Activated CD4-positive, alpha-beta T cell treated with anti-CD3 and anti-CD28 coated beads, Interleukin-2, amount 50 U/mL, for 16 hours (primary cell): ENCODE data around the gene PDE4D.
"Not testable (repeated sequence)": the region's sequence is repeated elsewhere in the genome, so short reads cannot be mapped to it uniquely, and the experiment has no call there.

Experiments
- DNase-seq: peaks from one replicate; pipeline ENCODE4 v3.0.0-alpha.2; 2020

PDE4D gene

DNA sequence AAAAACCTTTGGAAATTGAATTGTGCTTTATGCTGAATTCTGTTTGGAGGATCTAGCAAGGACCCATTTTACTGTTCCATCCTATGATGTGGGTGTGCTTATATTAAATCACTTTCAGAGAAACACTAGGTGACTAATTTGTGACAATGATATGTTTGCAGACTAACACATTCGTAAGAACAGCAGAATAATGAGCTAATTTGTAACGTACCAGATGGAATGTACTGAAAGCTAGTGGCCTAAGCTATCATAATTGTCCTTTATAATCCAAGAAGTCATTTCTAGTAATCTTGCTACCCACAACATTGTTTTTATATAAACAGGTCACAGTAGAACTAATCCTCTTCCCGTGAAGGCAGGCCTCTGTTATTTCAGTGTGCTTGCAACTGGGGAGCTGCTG, 292.5 kb downstream of the PDE4D start:
- peak; percentile 10 for DNase-seq

GRCh38 chr5:59600153-59600552, 293.4 kb downstream of the PDE4D start:
- no peak for DNase-seq

GRCh38 chr5:59599729-59600128, 293.8 kb downstream of the PDE4D start:
- DNase-seq = no peak

DNA sequence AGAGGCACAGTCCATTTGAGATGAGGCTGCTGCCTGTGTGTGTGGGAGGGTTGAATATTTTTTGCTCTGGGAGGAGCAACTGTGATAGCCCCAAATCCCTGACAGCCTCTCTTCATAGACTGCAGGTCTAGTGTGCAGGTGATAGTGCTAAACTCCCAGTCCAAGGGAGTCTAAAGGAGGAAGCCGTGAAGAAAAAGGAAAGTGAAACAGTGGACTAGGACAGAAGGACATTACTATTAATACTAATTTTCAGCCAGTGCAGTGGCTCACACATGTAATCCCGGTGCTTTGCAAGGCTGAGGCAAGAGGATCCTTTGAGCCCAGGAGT, 295.0 kb downstream of the PDE4D start:
- DNase-seq = no peak

- no peak for DNase-seq
Observed at GRCh38 chr5:59597690-59598546, 295.6 kb downstream of the PDE4D start.

DNA sequence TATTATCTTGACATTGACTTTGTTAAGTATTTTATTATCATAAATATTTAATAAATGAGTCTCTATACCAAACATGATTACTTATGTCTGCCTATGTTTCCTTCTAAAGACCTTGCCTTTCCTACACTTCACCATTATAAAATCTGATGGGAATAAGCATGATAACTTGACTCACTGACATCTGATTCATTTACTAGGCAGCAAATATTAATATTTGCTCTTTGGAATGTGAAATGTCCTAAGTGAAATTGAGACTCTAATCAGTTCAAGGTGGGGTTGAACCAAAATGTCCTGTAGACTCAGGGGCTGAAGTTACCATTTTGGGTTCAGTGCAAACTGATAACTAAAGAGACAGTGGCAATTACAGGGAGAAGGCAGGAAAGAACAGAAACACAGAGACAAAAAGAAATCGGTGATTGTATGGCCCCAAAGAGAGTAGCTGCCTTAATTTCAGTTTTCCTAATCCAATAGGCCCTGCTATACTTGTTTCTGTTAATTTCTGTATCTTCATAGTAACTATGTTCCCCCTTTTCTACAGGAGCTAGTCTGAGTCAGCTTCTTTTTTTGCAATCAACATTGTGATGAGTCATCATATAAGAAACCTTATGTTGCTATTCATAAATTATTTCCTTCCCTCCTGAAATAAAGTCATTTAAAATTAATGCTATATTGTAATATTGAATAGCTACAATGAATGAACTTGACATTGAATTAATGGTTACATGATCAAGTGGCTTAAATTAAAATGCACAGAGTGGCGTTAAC, 296.8 kb downstream of the PDE4D start:
- no peak for DNase-seq

- DNase-seq = not testable (repeated sequence)
Observed at GRCh38 chr5:59594118-59594517, 299.4 kb downstream of the PDE4D start.

DNA sequence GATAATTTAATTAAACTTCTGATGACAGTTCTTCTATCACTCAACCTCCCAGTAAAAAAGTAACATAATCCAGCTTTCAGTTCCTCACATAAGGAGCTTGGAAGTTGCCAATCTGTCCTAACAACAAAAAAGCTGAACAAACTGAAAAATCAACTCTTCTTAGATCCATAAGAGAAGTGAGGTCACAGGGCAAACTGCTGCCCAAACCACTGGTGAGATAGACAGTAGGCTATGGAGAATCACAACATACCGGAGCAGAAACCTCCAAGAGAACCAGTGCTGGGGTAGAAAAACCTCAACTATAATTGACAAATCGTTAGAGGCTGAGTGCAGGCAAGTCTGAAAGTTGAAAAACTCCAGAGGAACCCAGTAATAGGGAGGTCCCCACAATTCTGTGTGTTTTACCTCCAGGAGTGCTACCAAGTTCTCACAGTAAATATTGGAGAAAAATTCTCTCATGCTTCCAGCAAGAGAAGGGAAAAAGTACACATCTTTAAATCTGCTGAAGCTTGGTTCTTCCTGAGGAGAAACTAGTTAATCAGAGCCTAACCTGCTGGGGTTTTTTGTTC, 300.0 kb downstream of the PDE4D start:
- no peak for DNase-seq

DNA sequence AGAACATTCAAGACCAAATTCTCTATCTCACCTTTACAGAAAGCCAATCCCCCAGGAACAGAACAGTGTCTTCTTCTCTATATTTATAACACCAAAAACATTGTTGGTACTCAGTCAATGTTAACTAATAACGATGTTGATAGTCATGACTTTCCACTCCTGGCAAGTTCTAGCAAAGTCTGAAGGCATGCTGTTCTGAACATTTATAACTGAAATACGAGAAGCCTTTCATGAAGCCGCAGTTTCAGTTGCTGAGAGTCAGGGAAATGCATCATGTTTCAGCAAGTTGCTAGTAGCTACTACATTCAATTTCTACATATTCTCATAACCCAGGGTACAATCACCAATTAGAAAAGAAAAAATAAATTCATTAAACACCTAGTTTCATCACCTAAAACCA, 301.4 kb downstream of the PDE4D start:
- DNase-seq = no peak

DNA sequence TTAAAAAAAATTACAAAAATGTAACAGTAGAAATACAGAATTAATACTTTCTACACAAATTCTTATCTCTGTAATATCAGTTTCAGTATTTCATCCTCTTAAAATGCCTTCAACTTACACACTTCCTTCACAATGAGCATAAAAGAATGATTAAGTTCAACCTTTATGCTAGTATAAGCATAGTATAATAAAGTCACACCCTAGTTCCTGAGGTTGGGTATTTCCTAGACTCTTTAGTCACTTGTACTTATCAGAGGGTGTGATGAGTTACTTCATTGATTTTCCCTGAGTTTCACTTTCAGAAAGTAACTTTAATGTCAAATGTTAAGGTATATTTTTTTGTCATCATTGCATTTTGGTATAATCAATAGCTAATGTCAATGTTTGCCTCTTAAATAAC, 302.4 kb downstream of the PDE4D start:
- peak; percentile 63 for DNase-seq

- peak; percentile 10 for DNase-seq
Observed at GRCh38 chr5:59588922-59589321, 304.6 kb downstream of the PDE4D start.

GRCh38 chr5:59587489-59588337, 305.8 kb downstream of the PDE4D start:
- no peak for DNase-seq

DNA sequence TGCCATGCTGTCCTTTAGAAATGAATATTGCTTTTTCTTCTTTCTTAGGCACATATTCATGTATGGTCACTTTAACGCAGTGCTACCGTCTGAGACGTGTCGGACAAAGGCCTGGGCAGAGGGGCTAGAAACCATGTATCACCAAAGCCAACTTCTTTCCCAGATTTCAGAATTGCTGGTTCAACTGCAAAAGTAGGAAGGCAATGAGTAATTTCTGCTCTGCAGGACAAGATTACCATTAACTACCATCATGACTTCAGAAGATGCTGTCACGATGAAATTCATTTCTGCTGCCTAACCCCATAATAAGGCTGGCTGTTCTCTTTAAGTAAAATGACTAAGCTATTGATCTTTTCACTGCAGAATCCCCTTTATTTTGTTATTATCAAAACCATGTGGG, 306.7 kb downstream of the PDE4D start:
- DNase-seq = no peak

DNA sequence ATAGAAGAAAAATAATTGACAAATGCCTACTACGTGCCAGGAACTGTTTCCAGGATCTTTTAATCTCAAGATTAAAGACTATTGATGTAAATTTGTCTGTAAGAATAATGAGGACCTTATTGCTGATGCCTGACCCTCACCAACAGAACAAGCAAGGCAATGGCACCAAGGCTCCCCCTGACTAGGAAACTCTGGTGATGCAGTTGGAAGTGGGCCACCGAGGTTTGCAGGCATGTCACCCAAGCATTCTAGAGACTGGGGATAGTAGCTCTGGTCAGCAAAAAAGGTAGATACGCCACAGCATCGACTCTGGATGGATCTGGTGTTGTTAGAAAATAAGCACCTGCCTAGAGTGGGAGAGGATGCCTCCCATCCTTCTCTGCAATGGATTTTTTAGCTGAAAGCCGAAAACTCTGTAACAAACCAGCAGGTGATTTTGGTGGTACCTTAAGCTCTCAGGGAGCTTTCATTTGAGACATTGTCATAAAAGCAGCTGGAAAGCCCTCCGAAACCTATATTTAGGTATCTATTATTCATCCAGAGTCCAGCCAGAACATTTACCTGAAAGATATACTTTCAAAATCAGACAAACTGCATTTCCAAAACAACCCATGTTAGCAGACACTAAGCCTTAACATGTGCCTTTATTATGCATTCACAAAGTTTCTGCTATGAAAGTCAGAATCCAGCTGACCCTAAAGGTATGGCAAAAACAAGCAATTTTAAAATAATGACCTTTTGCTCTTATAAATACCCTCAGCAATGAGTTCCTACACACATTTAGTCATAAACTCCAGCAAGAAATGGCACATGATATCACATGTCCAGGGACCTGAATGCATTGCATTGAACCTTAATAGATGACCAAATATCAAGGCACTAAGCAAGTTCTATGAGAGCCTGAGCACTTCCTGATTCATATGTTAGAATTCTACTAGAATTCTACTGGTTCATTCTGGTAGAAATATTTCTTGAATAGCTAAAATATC, 308.4 kb downstream of the PDE4D start:
- DNase-seq = no peak

- no peak for DNase-seq
Observed at GRCh38 chr5:59583810-59584562, 309.5 kb downstream of the PDE4D start.

DNA sequence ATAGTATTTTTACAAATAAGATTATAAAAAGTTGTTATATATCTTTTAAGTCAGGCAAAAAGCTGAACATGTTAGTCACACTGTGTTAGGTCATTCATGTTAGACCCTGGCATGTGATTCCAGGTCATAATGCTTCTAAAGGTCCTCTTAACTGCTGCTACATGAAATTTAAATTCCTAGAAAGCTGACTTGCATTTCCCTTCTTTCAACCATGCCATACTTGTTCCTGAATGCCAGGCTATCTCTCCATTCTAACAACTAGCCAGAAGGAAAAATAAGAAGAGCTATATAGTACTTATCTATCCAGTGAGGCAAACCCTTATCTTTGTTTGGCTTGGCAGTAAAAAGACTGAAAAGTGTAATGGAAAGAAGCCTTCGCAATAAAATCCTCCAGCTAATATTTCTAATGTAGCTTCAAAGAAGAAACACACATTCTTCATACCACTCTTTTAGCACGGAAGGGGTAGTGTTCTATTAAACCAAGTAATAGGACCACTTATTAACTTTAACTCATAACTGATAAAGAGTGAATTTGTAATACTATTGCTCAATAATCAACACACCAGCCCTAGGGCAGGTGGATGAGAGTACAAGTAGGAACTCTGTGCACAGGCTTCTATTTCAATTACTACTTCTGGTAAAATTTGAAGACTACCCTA, 310.2 kb downstream of the PDE4D start:
- DNase-seq = no peak

DNA sequence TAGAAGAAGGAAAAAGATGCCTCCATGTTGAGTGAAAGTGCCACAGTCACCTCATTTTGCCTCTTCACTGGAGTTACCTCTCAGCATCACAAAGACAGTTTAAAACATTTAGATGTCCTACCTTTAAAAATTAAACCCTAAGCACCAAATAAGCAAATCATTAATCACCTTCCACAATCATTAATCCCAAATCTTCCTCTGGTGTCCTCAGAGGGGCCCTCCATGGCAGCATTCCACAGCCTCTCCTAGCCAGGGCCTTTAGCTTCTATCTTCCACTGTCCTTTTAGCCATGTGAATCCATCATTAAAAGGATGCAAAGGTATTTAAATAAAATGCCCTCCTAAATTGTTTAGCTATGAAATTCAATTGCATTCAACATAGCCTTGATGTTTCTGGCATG, 310.8 kb downstream of the PDE4D start:
- no peak for DNase-seq

DNA sequence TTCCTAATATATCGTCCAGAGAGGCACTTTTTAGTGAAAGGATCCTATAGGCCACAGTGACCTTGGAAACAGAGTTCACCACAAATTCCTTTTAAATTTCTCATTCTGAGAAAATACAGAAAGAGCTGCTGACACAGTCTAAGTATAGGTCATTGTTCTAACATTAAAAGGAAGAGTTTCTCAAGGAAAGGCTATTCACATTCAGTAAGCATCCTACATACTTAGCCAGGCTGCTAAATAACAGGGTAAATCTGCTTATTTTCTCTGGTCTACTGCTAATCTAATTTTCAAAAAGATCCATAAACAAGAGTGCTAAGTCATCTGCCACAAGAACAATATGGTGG, 313.7 kb downstream of the PDE4D start:
- no peak for DNase-seq

DNA sequence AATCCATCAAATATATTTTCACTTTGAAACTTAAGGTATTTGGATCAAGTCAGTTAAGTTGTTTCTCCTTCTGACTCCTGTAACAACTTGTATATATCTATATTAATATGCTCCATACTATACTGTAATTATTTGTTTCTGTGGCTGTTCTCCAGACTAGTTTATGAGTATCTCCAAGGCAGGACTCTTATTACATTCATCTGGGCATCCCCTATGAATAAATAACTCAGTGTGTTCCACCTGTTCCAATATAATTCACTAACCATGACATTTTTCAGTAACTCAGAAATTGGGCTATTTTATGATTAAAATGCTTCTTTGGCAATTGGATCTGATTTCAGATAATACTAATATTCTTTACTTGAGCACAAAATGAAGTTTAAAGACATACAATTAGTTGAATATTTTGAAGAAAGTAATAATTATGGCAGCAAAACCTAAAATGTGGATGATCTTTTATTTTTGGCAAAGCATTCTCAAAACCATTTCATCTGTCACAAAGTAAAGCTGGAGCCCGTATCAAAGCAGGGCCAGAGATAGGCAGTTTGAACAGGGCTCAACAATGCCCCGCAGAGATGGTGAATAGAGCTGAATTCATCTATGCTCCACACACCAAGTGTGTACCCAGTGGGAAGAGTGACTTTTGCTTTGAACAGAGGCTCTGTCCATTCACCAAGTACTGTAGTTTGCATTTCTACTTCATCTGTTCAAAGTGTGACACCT, 314.3 kb downstream of the PDE4D start:
- DNase-seq = no peak

- no peak for DNase-seq
Observed at GRCh38 chr5:59577485-59577884, 316.0 kb downstream of the PDE4D start.
